HG03575 (cell line): ENCODE results near the gene KRT6A.
"Not testable (repeated sequence)": the region's sequence is repeated elsewhere in the genome, so short reads cannot be mapped to it uniquely, and the experiment has no call there.

Experiments
- ATAC-seq: cut with Tn5 transposase; IDR thresholded peaks from one replicate; pipeline ENCODE4 v1.9.1; 2021; ENCODE audit not compliant: unreplicated experiment, insufficient number of reproducible peaks, low FRiP score; ENCODE audit errors: extremely low read depth

KRT6A gene

DNA sequence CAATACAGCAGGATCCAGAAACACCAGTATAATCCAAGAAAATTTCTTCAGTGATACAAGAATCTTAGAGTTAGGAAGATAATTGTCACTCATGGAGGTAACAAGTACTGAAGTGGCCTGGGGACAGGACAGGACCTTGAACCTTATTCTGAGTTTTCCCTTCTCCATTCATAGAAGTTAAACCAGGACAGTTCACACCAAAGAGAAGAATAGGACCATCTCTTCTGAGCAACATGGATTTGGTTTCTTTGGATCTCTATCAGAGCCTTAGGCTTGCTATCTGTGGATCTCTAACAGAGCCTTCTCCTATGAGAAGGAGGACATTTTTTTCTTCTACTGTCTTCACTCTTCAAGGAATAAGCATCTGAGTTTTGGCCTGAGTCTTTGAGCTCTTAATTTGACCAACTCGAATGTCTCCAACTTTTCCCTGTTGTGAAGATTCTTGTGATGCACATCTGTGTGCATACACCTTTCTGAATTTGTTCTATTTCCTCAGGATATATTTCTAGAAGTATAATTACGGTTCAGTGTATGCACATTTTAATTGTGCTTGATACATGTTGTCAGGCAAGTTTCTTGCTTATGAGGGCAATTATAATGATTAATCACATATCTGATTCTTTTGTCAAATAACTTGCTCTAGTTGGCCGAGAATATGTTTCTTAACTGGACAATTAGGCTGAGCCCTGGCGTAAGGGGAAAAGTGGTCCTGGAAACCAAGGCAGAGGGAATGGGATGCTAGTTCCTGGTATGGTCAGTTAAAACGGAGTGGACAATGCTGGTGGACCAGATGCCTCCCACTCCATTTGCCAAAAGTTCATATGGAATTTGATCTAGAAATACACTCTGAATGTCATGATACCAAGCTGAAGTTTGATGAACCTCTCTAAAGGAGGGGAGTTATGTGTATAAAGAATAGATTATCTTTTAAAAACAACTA is 6.6 kb downstream of the KRT6A start:
- no peak for ATAC-seq

DNA sequence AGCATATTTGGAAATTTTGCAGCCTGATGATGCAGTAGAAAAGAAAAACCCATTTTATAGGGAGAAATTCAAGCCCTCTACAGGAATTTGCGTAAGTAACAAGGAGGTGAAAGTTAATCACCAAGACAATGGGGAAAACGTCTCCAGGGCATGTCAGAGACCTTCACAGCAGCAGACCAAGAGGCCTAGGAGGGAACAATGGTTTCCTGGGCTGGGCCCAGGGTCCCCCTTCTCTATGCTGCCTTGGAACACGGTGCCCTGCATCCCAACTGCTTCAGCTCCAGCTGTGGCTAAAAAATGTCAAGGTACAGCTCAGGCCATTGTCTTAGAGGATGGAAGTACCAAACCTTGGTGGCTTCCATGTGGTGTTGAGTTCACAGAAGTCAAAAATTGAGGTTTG is 13.0 kb downstream of the KRT6A start:
- no peak for ATAC-seq

DNA sequence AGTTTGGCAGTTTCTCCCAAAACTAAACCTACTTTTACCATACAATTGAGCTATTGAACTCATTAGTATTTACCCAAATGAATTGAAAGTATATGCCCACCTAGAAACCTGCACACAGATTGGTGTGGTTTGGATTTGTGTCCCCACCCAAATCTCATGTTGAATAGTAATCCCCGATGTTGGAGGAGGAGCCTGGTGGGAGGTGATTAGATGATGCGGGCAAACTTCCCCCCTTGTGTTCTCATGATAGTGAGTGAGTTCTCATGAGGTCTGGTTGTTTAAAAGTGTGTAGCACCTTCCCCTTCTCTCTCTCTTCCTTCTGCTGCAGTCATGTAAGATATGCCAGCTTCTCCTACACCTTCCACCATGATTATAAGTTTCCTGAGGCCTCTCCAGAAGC is 15.4 kb downstream of the KRT6A start:
- no peak for ATAC-seq

DNA sequence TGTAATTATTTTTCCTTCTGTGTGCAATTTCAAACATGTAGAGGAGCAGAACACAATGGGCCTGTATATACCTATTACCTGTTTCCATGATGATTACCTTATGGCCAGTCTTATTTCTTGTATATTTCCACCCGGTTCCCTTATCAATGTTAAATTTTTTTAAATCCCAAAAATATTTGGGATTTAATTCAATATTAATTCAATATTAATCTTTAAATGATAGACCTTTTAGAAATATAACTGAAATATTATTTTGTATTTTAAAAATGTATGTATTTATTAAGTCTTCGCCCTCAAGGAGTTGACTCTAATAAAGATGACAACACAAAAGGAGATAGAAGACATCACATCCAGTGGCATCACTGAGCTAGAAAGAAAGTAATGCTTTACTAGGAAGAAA is 18.8 kb downstream of the KRT6A start:
- no peak for ATAC-seq

- no peak for ATAC-seq
These were observed 19.3 kb downstream of the KRT6A start, which contains the start of gene KRT6C for GRCh38 chr12:52473768-52474167. KRT6C (minus strand) TSS chr12:52473805; CDS start chr12:52473737, 68 bp downstream.

DNA sequence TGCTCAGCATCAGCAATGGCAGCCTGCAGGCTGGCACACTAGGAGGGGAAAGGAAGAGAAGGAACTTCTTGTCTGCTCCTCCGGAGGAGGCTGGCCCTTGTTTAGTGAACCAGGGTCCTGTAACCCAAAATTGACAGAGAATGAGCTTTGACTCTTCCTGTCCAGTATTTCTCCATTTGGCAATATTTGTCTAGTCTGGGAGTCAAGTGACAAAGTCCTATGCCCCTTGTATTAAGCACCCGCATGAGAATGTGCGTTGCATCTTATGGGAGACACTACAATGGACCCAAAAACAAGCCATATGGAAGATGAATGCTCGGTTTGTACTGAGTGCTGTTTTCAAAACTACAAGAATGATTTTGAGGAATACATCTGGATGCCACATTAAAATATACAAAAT is 23.2 kb downstream of the KRT6A start:
- no peak for ATAC-seq

GRCh38 chr12:52464897-52465296 is 28.2 kb downstream of the KRT6A start:
- no peak for ATAC-seq

DNA sequence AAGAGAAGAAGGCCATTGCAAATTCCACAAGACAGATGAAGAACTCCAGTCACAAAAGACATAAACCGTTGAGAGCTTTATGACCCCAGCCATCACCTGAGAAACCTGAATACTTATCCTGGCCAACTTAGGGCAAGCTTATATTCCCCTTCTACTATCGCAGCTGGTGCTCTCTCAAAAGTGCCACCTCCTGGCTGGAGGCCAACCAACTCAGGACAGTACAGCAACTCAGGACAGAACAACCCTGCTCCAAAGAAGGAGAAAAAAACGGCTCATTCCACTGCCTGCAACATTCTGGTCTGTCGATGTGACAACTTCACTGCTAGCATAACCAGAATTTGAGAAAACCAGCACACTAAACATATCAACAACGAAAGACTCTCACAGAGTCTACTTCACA is 31.4 kb downstream of the KRT6A start:
- no peak for ATAC-seq

GRCh38 chr12:52458861-52459260 is 34.2 kb downstream of the KRT6A start:
- ATAC-seq, result no peak

GRCh38 chr12:52455821-52456220 is 37.2 kb downstream of the KRT6A start:
- no peak for ATAC-seq

GRCh38 chr12:52454411-52455201 is 38.5 kb downstream of the KRT6A start:
- ATAC-seq, result no peak

GRCh38 chr12:52452101-52452500 is 41.0 kb downstream of the KRT6A start, which contains the start of gene KRT6B:
KRT6B (minus strand) TSS chr12:52452146; CDS start chr12:52452078, 68 bp downstream.
- ATAC-seq, result no peak

DNA sequence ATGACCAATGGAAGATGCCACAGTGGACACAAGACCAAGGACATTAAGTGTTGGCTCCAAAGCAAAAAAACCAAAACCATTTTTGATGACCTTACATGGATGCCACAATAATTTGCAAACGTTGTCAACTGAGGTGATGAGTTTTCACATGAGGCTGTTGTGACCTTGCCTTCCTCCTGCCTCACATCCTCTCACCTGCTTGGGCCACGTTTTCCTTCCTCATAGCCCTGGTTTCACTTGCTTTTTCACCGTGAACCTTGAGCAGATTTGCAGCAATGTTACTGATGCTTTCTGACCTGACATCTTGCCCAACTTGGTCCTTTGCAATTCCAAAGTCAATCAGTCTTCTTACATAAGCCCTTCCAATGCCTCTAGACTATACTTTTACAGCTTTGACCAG is 44.8 kb downstream of the KRT6A start:
- ATAC-seq, result no peak

DNA sequence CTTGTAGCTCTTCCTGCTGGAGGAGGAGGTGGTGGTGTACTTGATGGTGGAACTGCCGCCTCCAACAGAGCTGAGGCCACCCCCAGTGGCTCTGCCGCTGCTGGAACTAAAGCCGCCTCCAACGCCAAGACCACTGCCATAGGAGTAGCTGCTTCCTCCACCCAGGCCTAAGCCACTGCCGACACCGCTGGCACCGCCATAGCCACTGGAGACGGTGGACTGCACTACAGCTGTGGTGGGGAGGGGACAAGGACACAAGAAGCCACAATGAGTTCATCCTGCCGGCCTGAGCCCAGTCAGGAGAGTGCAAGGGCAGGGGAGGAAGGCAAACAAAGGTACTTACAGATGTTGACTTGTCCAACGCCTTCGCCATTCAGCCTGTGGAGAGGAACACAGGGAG is 45.9 kb downstream of the KRT6A start:
- not testable (repeated sequence) for ATAC-seq

DNA sequence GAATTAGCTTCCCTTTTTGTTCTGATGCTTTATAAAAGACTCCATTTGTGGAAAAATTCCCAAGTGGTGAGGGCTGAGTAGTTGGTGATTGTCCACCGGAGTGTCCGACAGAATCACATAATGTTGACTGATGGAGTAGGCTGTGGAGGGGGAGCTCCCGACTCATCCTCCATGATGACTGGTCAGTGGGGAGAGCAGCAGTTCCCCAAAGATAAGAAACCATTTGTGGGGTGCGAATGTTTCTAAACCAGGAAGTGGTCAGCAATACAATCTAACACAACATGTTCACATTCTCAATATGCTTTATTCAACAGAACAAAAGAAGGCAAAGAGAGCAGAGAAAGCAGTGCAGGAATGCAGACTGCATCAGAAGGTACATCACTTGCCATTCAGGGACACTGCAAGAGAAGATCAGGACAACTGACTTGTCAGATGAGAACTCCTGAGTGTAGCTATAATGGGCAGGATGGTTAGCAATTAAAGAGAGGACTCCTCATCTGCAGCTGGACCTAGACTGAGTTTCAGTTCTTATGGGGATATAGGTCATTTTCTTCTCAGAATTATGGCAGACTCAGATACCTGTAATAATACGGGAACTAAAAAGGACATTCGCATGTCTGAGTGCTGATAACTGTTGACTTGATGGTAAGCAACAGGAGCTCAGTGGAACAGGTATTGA is 46.6 kb downstream of the KRT6A start:
- no peak for ATAC-seq

DNA sequence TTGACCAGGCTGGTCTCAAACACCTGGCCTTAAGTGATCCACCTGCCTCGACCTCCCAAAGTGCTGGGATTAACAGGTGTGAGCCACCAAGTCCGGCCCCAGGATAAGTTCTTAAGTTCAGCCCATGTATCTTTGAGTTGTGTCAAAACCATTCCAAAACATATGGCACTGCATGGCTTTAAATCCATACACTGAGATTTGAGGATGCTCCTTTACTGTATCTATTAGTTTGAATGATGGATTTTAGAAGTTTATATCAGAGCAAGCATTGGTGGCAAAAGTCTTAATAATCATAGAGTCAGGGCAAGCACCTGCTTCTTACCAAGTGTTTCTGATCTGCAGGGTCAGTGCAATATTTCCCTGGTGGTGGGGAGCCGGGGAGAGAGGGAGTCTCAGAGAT is 47.2 kb downstream of the KRT6A start:
- no peak for ATAC-seq

- ATAC-seq, result no peak
These were observed 48.1 kb downstream of the KRT6A start for GRCh38 chr12:52444647-52445595.

- no peak for ATAC-seq
These were observed 49.1 kb downstream of the KRT6A start for GRCh38 chr12:52443966-52444365.
